ENCODE data around the gene DNAH11. TPM values are rescaled to one million over a fixed set of nuclear protein-coding genes. Genes with fewer than 3 reads are reported as not detected.

DNAH11 gene
- total RNA-seq, 1 experiment from 2014 or later = 0.54 TPM

GRCh38 chr7:21718391-21718790, 175.6 kb downstream of the DNAH11 start:
- no peaks in the 10 kb centered on the region for H3K4me1 ChIP-seq (ENCODE audit: insufficient read depth, low read length, poor library complexity, severe bottlenecking)
- no peaks in the 10 kb centered on the region for H3K36me3 ChIP-seq (ENCODE audit: insufficient read depth, low read length, poor library complexity, severe bottlenecking)
- BruUV-seq (replicated peaks) = no TSS peak
- peaks cover 85% of the 10 kb centered on the region for H3K27me3 ChIP-seq (replicated peaks; ENCODE audit: insufficient read depth, low read depth, low read length, poor library complexity)
- ChIA-PET CTCF (no interaction called here), POLR2A (ENCODE audit: low non-redundant PET) (no interaction called here)
- no peak for DNase-seq (ENCODE audit: low spot score)
- no peak overlapping the region for H3K4me3 ChIP-seq (ENCODE audit: low read depth, low read length, poor library complexity, severe bottlenecking)
- H3K27ac ChIP-seq (ENCODE audit: low read depth, low read length, poor library complexity, severe bottlenecking) = no peak overlapping the region
- TF ChIP-seq, protein P1, sequence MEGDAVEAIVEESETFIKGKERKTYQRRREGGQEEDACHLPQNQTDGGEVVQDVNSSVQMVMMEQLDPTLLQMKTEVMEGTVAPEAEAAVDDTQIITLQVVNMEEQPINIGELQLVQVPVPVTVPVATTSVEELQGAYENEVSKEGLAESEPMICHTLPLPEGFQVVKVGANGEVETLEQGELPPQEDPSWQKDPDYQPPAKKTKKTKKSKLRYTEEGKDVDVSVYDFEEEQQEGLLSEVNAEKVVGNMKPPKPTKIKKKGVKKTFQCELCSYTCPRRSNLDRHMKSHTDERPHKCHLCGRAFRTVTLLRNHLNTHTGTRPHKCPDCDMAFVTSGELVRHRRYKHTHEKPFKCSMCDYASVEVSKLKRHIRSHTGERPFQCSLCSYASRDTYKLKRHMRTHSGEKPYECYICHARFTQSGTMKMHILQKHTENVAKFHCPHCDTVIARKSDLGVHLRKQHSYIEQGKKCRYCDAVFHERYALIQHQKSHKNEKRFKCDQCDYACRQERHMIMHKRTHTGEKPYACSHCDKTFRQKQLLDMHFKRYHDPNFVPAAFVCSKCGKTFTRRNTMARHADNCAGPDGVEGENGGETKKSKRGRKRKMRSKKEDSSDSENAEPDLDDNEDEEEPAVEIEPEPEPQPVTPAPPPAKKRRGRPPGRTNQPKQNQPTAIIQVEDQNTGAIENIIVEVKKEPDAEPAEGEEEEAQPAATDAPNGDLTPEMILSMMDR (conservative IDR thresholded peaks at IDR 0.05; ENCODE audit: low read depth, low read length) = no peak
- no peak for TF ChIP-seq EZH2 (IDR thresholded peaks at IDR 0.05; ENCODE audit: borderline replicate concordance, low read depth, low read length, poor library complexity, severe bottlenecking)
- intact Hi-C loops (cut with micrococcal nuclease; ENCODE audit: unreplicated experiment) = no loop called here
- no peaks in the 10 kb centered on the region for H3K9me3 ChIP-seq (ENCODE audit: low read depth, low read length, poor library complexity, severe bottlenecking)

DNA sequence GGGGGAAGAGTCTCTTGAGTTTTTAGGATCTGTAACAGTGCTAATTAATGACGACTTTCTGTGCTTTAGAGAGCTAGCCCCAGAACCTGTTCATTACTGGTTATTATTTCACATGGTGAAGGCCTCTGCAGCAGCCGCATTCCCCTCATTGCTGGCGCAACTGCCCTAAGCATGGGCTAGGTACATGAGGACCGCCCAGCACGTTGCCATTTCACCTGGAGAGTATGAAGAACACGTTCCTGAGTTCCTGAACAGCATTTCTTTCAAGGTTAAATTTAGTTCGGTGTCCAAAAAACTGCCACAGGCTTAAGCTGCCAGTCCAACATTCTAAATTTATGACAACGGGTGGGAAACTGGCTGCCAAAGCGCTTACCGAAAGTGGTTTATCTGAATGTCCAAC, 177.0 kb downstream of the DNAH11 start:
- TF ChIP-seq EZH2 (IDR thresholded peaks at IDR 0.05; ENCODE audit: borderline replicate concordance, low read depth, low read length, poor library complexity, severe bottlenecking) = no peak
- TF ChIP-seq, protein P1 (conservative IDR thresholded peaks at IDR 0.05; ENCODE audit: low read depth, low read length) = no peak
- Histone ChIP-seq H3K36me3 (ENCODE audit: insufficient read depth, low read length, poor library complexity, severe bottlenecking) (no peaks in the 10 kb centered on the region), H3K27ac (ENCODE audit: low read depth, low read length, poor library complexity, severe bottlenecking) (no peak overlapping the region), H3K27me3 (replicated peaks; ENCODE audit: insufficient read depth, low read depth, low read length, poor library complexity) (peaks cover 77% of the 10 kb centered on the region), H3K4me1 (ENCODE audit: insufficient read depth, low read length, poor library complexity, severe bottlenecking) (no peaks in the 10 kb centered on the region), H3K4me3 (ENCODE audit: low read depth, low read length, poor library complexity, severe bottlenecking) (no peak overlapping the region), H3K9me3 (ENCODE audit: low read depth, low read length, poor library complexity, severe bottlenecking) (no peaks in the 10 kb centered on the region)
- intact Hi-C loops (cut with micrococcal nuclease; ENCODE audit: unreplicated experiment) = no loop called here
- no peak for DNase-seq (ENCODE audit: low spot score)
- no TSS peak for BruUV-seq (replicated peaks)
- POLR2A ChIA-PET (ENCODE audit: low non-redundant PET) = no interaction called here
- CTCF ChIA-PET = interaction anchor here (0.6 kb wide), 1 partner anchor 115 kb away, joined by 6 read pairs; no protein-coding TSS in a partner anchor

DNA sequence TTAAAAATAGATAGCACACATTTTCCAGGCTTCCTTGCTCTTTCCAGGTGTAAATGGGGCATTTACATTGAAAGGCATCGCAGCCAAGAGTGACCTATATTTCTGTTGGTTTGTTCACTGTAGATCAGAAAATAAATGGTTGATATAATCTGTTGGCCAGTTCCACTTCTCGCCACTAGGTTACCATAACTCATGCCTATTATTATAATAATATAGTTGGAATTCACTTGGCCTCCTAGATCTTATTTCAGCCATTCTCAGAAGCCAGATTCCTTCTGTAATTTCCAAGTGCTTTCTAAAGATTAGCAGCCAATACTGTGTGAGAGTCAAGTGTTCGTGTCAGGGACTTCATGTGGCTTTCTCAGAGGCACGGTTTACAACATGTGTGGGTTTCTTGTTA, 179.5 kb downstream of the DNAH11 start:
- Histone ChIP-seq H3K4me3 (ENCODE audit: low read depth, low read length, poor library complexity, severe bottlenecking) (no peak overlapping the region), H3K27ac (ENCODE audit: low read depth, low read length, poor library complexity, severe bottlenecking) (no peak overlapping the region), H3K9me3 (ENCODE audit: low read depth, low read length, poor library complexity, severe bottlenecking) (no peaks in the 10 kb centered on the region), H3K4me1 (ENCODE audit: insufficient read depth, low read length, poor library complexity, severe bottlenecking) (no peaks in the 10 kb centered on the region), H3K27me3 (replicated peaks; ENCODE audit: insufficient read depth, low read depth, low read length, poor library complexity) (peaks cover 54% of the 10 kb centered on the region), H3K36me3 (ENCODE audit: insufficient read depth, low read length, poor library complexity, severe bottlenecking) (no peaks in the 10 kb centered on the region)
- intact Hi-C loops (cut with micrococcal nuclease; ENCODE audit: unreplicated experiment) = no loop called here
- ChIA-PET POLR2A (ENCODE audit: low non-redundant PET) (no interaction called here), CTCF (no interaction called here)
- TF ChIP-seq EZH2 (IDR thresholded peaks at IDR 0.05; ENCODE audit: borderline replicate concordance, low read depth, low read length, poor library complexity, severe bottlenecking) = no peak
- TF ChIP-seq, protein P1 (conservative IDR thresholded peaks at IDR 0.05; ENCODE audit: low read depth, low read length) = peak; percentile 44; the same call in 1 of the 2 replicates
- DNase-seq (ENCODE audit: low spot score) = no peak
- BruUV-seq (replicated peaks) = no TSS peak
